D721Med (cell line): ENCODE measurements around the gene DNAH14.
"Not testable (repeated sequence)": the region's sequence is repeated elsewhere in the genome, so short reads cannot be mapped to it uniquely, and the experiment has no call there.

Source experiments
- DNase-seq: peaks from one replicate; pipeline ENCODE4 v3.0.0; 2011; ENCODE audit warnings: low spot score; ENCODE audit not compliant: insufficient read length
- FAIRE-seq: peaks from 2 replicates; lab custom pipeline; 2011; peaks lifted over from hg19 to GRCh38; lab: Jason Lieb, UNC
- TF ChIP-seq, protein P1 (sequence below): IDR thresholded peaks from 2 replicates; pipeline ENCODE4 v1.5.1; 2012; ENCODE audit warnings: mild to moderate bottlenecking, control low read depth; ENCODE audit not compliant: insufficient read depth; ENCODE audit errors: missing control alignments

The DNAH14 gene

DNA sequence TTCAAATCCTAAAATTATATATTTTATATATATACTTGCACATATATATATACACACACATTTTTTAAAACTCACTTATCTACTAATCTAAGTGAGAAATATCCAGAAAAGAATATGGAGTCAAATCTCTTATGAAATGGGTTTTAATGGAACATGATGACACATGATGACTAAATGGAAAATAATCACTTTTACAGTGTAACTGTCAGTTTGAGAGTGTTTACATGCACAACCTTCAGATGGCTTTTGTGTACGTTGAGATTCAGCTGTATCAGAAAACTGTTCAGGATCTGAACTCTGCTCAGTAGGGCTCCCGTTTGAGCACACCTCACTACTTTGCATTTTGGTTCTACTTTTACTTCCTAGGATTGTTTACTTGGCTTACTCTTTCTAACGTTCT is 189.8 kb downstream of the DNAH14 start:
- no peak for FAIRE-seq
- no peak for DNase-seq
- TF ChIP-seq, protein P1, sequence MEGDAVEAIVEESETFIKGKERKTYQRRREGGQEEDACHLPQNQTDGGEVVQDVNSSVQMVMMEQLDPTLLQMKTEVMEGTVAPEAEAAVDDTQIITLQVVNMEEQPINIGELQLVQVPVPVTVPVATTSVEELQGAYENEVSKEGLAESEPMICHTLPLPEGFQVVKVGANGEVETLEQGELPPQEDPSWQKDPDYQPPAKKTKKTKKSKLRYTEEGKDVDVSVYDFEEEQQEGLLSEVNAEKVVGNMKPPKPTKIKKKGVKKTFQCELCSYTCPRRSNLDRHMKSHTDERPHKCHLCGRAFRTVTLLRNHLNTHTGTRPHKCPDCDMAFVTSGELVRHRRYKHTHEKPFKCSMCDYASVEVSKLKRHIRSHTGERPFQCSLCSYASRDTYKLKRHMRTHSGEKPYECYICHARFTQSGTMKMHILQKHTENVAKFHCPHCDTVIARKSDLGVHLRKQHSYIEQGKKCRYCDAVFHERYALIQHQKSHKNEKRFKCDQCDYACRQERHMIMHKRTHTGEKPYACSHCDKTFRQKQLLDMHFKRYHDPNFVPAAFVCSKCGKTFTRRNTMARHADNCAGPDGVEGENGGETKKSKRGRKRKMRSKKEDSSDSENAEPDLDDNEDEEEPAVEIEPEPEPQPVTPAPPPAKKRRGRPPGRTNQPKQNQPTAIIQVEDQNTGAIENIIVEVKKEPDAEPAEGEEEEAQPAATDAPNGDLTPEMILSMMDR = no peak

DNA sequence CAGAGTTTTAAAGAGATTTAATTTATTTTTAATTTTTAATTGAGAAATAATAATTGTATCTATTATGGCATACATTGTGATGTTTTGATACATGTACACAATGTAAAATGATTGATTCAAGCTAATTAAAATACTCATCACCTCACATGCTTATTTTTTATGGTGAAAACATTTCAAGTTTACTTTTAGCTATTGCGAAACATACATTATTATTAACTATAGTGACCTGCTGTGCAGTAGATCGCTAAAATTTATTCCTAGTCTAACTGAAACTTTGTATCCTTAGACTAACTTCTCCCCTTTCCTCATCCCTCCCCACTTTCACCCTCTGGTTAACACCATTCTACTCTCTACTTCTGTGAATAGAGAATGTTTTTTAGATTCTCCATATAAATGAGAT is 191.6 kb downstream of the DNAH14 start:
- TF ChIP-seq, protein P1 = no peak
- FAIRE-seq = no peak
- DNase-seq = no peak

DNA sequence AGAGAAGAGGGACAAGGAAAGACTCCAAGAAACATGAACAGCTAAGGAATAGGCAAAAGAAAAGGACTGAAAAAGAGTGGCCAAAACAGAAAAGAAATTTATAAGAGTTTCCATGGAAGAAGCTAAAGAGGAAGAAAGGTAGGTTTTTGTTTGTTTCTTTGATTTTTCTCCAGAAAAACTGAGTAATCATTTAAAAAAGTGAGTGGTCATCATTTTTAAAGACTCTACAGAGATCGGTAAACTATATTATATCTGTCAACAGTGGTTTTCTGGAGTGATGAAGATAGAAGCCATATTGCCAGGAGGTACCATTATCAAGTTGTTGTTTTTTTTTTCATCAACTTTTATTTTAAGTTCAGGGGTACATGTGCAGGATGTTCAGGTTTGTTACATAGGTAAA is 202.4 kb downstream of the DNAH14 start:
- TF ChIP-seq, protein P1 = no peak
- no peak for FAIRE-seq
- no peak for DNase-seq

DNA sequence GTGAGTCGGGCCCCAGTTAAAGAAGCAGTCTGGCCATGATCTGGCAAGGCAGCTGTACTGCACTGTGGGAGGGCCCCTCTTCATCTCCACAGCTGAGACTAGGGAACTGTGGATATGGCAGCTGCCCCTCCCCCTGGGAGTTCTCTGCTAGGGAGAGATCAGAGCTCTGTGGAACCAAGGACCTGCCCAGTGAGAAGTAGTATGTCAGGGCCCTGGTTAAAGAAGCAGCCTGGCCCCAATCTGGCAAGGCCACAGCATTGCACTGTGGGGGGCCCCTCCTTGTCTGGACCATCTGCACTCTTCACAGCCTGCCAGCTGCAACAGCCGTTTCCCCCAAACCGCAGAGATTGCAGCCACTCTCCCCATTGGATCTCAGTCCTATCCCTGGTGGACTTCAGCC is 208.5 kb downstream of the DNAH14 start:
- DNase-seq = no peak
- FAIRE-seq = no peak
- TF ChIP-seq, protein P1 = no peak

DNA sequence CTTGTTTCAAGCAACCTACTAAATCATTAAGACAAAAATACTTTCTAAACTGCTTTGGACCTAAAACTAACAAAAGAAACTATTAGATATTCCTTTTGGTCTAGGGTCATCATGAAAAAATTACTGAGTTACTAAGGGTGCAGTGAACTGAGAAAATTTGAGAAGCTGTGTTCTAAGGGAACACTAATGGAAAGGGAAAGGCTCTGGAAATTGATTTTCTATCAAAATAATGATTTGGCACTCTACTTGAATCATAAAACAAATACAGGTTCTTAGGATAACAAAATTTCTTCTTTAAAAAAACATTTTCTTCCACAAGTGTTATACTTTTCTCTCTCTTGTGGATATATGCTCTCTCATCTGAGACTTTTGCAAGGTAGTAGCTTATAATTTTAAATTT is 213.5 kb downstream of the DNAH14 start:
- TF ChIP-seq, protein P1 = no peak
- FAIRE-seq = no peak

DNA sequence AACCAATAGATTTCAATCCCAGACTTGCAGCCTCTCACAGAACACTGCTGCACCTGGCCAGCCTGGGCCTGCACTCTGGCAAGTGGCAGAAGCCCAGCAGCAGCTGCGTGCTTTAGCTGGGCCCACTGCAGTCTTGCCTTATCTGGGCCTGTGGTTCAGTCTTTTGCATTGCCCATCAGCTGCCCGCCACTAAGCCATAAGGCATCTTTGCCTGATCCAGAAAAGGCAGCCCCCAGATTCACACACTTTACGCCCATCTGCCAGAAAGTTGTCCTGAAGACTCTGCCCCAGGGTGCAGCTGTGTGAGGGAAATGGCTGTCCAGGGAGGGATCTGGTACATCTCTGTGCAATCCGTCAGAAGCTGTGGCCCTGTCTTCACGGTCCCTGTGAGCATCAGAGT is 217.0 kb downstream of the DNAH14 start:
- DNase-seq (no peak), FAIRE-seq (no peak)
- TF ChIP-seq, protein P1 = no peak

More for the DNA sequence above, 213.5 kb downstream of the DNAH14 start:
- no peak for DNase-seq

DNA sequence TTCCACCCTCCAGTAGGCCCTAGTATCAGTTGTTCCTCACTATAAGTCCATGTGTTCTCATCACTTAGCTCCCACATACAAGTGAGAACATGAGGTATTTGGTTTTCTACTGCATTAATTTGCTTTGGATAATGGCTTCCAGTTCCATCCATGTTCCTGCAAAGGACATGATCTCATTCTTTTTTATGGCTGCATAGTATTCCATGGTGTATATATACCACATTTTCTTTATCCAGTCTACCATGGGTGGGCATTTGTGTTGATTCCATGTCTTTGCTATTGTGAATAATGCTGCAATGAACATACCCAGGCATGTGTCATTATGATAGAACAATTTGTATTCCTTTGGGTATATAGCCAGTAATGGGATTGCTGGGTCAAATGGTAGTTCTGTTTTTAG is 218.3 kb downstream of the DNAH14 start:
- FAIRE-seq, DNase-seq: not testable (repeated sequence)

DNA sequence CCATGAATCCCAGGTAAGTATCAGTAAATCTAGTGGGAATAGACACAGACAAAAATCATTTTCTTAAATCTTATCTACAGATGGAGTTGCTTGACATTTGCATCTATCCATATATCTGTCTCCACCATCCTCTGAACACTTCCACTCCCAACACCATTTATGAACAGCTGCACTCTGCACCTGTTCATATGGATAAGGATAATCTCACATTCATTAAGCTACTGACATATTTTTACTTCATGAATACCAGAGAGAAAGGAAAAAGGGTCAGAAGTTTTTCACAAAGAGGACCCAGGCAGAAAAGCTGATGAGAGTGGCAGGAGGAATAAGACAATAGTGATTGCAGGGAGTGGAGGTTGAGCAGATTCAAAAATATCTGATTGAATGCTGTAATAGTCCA is 222.6 kb downstream of the DNAH14 start:
- DNase-seq (no peak), FAIRE-seq (no peak)
- TF ChIP-seq, protein P1 = no peak
